ENCODE measurements around the gene TMCC2.

DNA sequence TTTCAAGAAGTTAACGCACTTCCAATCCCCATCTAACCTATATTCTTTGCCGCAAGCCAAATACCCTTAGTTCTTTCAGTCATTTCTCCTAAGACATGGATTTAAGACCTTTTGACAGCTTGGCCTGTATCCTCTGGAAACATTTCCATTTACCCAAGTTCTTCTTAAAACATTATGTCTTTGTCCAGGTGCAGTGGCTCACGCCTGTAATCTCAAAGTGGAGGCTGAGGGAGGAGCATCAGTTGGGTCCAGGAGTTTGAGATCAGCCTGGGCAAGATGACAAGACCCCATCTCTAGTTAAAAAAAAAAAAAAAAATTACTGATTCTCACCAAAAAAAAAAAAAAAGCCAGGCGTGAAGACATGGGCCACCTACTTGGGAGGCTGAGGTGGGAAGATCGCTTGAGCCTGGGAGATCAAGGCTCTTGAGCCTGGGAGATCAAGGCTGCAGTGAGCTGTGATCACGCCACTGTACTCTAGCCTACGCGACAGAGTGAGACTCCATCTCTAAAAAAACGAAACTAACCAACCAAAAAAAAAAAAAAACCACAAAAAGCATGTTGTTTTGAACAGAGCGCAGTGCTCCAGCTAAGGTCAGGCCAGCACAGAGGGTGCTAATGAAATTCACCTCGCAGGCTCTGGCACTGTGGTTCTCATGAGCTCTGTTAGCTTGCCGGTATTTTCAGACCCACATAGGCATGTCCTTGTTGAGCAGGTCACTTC, 57.8 kb downstream of the TMCC2 start:
- TF ChIP-seq POLR2A (IDR thresholded peaks at IDR 0.05; ENCODE audit: low read depth, low read length) (no peak), BHLHE40 (IDR thresholded peaks at IDR 0.05; ENCODE audit: low read depth, low read length) (no peak), MXI1 (IDR thresholded peaks at IDR 0.05; ENCODE audit: borderline replicate concordance, low read depth, low read length) (no peak), RFX5 (IDR thresholded peaks at IDR 0.05; ENCODE audit: low read depth, low read length) (no peak), ELK1 (IDR thresholded peaks at IDR 0.05; ENCODE audit: borderline replicate concordance, low read depth, low read length) (no peak), NFE2L2 (IDR thresholded peaks at IDR 0.05; ENCODE audit: low read depth, low read length) (no peak), CHD1 (IDR thresholded peaks at IDR 0.05; ENCODE audit: low read depth, low read length) (no peak), FOS (IDR thresholded peaks at IDR 0.05; ENCODE audit: low read depth, low read length) (no peak), CEBPB (IDR thresholded peaks at IDR 0.05; ENCODE audit: low read depth, low read length) (no peak), RAD21 (IDR thresholded peaks at IDR 0.05; ENCODE audit: low read length) (no peak)
- TF ChIP-seq, protein P1, sequence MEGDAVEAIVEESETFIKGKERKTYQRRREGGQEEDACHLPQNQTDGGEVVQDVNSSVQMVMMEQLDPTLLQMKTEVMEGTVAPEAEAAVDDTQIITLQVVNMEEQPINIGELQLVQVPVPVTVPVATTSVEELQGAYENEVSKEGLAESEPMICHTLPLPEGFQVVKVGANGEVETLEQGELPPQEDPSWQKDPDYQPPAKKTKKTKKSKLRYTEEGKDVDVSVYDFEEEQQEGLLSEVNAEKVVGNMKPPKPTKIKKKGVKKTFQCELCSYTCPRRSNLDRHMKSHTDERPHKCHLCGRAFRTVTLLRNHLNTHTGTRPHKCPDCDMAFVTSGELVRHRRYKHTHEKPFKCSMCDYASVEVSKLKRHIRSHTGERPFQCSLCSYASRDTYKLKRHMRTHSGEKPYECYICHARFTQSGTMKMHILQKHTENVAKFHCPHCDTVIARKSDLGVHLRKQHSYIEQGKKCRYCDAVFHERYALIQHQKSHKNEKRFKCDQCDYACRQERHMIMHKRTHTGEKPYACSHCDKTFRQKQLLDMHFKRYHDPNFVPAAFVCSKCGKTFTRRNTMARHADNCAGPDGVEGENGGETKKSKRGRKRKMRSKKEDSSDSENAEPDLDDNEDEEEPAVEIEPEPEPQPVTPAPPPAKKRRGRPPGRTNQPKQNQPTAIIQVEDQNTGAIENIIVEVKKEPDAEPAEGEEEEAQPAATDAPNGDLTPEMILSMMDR (conservative IDR thresholded peaks at IDR 0.05; ENCODE audit: low read depth, low read length): no peak
- TF ChIP-seq, protein P2, sequence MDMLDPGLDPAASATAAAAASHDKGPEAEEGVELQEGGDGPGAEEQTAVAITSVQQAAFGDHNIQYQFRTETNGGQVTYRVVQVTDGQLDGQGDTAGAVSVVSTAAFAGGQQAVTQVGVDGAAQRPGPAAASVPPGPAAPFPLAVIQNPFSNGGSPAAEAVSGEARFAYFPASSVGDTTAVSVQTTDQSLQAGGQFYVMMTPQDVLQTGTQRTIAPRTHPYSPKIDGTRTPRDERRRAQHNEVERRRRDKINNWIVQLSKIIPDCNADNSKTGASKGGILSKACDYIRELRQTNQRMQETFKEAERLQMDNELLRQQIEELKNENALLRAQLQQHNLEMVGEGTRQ (IDR thresholded peaks at IDR 0.05; ENCODE audit: low read depth, low read length): no peak
